Hepatocyte (in vitro differentiated cells): ENCODE results near the gene SH3BP4. TPM values are rescaled to one million over a fixed set of nuclear protein-coding genes. Genes with fewer than 3 reads are reported as not detected.
A peak's percentile ranks its signal among the peaks of the same experiment; 100 is the strongest.

Source experiments
- DNase-seq: peaks from one replicate; pipeline ENCODE4 v3.0.0-alpha.2; 2016; ENCODE audit warnings: low spot score
- H2AFZ ChIP-seq: fragments of 200-600 bp; sonication (generic); 2 replicates; pipeline ENCODE4 v1.6.0; 2016; ENCODE audit warnings: antibody characterized with exemption, mild to moderate bottlenecking
- H3K27ac ChIP-seq: fragments of 200-600 bp; sonication (generic); 2 replicates; pipeline ENCODE4 v1.5.1; 2016; ENCODE audit warnings: mild to moderate bottlenecking
- H3K27me3 ChIP-seq: fragments of 200-600 bp; sonication (generic); 2 replicates; pipeline ENCODE4 v1.6.1; 2016
- H3K36me3 ChIP-seq: fragments of 200-600 bp; sonication (generic); replicated peaks from 2 replicates; pipeline ENCODE4 v1.5.1; 2016; ENCODE audit warnings: low read depth; ENCODE audit not compliant: insufficient read depth
- H3K4me1 ChIP-seq: fragments of 200-600 bp; sonication (generic); 2 replicates; pipeline ENCODE4 v1.5.1; 2016; ENCODE audit warnings: mild to moderate bottlenecking, moderate library complexity; ENCODE audit not compliant: insufficient read depth
- H3K4me2 ChIP-seq: fragments of 200-600 bp; sonication (generic); 2 replicates; pipeline ENCODE4 v1.6.0; 2016
- H3K4me3 ChIP-seq: fragments of 200-600 bp; sonication (generic); 2 replicates; pipeline ENCODE4 v1.5.1; 2016; ENCODE audit warnings: mild to moderate bottlenecking
- H3K79me2 ChIP-seq: fragments of 200-600 bp; sonication (generic); 2 replicates; pipeline ENCODE4 v1.6.0; 2017; ENCODE audit warnings: mild to moderate bottlenecking
- H3K9me2 ChIP-seq: fragments of 200-600 bp; sonication (generic); replicated peaks from 2 replicates; pipeline ENCODE4 v1.6.0; 2017; ENCODE audit warnings: mild to moderate bottlenecking; ENCODE audit not compliant: insufficient read depth
- H3K9me3 ChIP-seq: fragments of 200-600 bp; sonication (generic); 2 replicates; pipeline ENCODE4 v1.5.1; 2016; ENCODE audit warnings: low read depth, mild to moderate bottlenecking
- H4K20me1 ChIP-seq: fragments of 200-600 bp; sonication (generic); 2 replicates; pipeline ENCODE4 v1.6.0; 2016; ENCODE audit warnings: mild to moderate bottlenecking; ENCODE audit not compliant: insufficient read depth, poor library complexity, severe bottlenecking
- CTCF ChIP-seq: fragments of 200-600 bp; sonication (generic); IDR thresholded peaks from 2 replicates; pipeline ENCODE4 v1.5.1; 2016; ENCODE audit warnings: antibody characterized with exemption, mild to moderate bottlenecking; ENCODE audit not compliant: poor library complexity
- EZH2 ChIP-seq: fragments of 200-600 bp; sonication (generic); IDR thresholded peaks from 2 replicates; pipeline ENCODE4 v1.6.1; 2016; ENCODE audit warnings: antibody characterized with exemption, mild to moderate bottlenecking, borderline replicate concordance
- EZH2phosphoT487 ChIP-seq: fragments of 200-600 bp; sonication (generic); IDR thresholded peaks from one replicate; pipeline ENCODE4 v1.6.1; 2018; ENCODE audit warnings: antibody characterized with exemption, mild to moderate bottlenecking, low read depth, moderate library complexity; ENCODE audit not compliant: unreplicated experiment, severe bottlenecking
- WGBS: methylation state at CpG from one replicate; pipeline ENCODE4 v1.1.6; 2016; ENCODE audit warnings: low lambda C conversion rate; ENCODE audit errors: missing lambda C conversion rate; 5-methylcytosine and 5-hydroxymethylcytosine counted together
- polyA plus RNA-seq: library from polyadenylated mRNA; unstranded; fragments of >200 nt; fragmentation: Nextera tagmentation; extraction: Ambion mirVana; gene quantifications from 2 replicates; pipeline ENCODE4 v1.2.1, GENCODE V29; 2016
- total RNA-seq: library from RNA; depleted of rRNA; stranded (reverse); fragments of >200 nt; gene quantifications from 2 replicates; pipeline ENCODE4 v1.2.3, GENCODE V29; 2014

SH3BP4 gene
- total and polyA plus RNA-seq, 2 experiments from 2014 or later: 23.3 to 32.0 TPM

- Histone ChIP-seq H3K4me1 (no peaks in the 10 kb centered on the region), H3K4me2 (no peak overlapping the region), H3K27me3 (no peaks in the 10 kb centered on the region), H3K9me3 (no peaks in the 10 kb centered on the region), H3K27ac (no peak overlapping the region), H3K36me3 (no peaks in the 10 kb centered on the region), H3K79me2 (no peaks in the 10 kb centered on the region), H4K20me1 (no peaks in the 10 kb centered on the region), H3K4me3 (no peak overlapping the region), H3K9me2 (no peaks in the 10 kb centered on the region), H2AFZ (no peak overlapping the region)
- WGBS: 65% methylated on average over 1 of the region's 1 CpG
- DNase-seq: no peak
- no peak for TF ChIP-seq EZH2phosphoT487
- no peak for TF ChIP-seq CTCF
- TF ChIP-seq EZH2: no peak
Observed at GRCh38 chr2:235085476-235085875, 133.7 kb downstream of the SH3BP4 start.

DNA sequence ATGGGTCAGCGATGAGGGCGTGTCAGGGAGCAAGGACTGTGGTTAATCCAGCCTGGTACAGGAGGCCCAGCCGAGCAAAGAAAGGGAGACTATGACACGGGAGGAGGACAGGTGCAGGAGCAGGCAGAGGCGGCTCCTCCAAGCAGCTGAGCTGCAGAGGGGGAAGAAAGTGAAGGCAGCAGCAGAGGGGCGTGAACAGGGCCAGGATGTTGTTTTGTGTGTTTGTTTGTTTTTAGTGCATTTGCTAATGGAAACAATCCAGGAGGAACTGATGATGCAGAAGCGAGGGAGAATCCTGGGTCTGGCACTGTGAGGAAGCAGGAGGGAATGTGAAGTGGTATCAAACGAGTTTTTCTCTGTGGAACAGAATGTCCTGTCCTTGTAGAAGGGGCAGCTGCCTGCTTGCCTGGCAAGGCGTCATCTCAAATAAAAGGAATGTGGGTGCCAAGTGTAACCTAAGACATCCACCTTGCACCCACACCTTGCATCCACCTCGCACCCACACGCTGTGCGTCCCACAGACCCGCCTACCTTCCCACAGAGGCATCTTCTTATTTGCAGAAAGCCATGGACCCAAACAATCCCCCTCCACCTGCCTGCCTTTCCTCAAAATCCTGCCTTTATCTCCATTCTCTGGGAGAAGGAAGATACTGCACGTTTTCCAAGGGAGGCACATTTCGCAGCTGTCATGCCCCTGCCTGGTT is 134.8 kb downstream of the SH3BP4 start:
- no peaks in the 10 kb centered on the region for H4K20me1 ChIP-seq
- no peaks in the 10 kb centered on the region for H3K79me2 ChIP-seq
- H3K4me1 ChIP-seq: no peaks in the 10 kb centered on the region
- H3K36me3 ChIP-seq: no peaks in the 10 kb centered on the region
- no peak overlapping the region for H2AFZ ChIP-seq
- no peaks in the 10 kb centered on the region for H3K9me2 ChIP-seq
- H3K27me3 ChIP-seq: no peaks in the 10 kb centered on the region
- H3K27ac ChIP-seq: no peak overlapping the region
- H3K4me2 ChIP-seq: no peak overlapping the region
- TF ChIP-seq CTCF (no peak), EZH2 (no peak), EZH2phosphoT487 (no peak)
- H3K4me3 ChIP-seq: no peak overlapping the region
- no peaks in the 10 kb centered on the region for H3K9me3 ChIP-seq
- no peak for DNase-seq
- 80% methylated on average over 15 of the region's 15 CpGs for WGBS

- no peak overlapping the region for H3K4me2 ChIP-seq
- no peak overlapping the region for H2AFZ ChIP-seq
- 76% methylated on average over 17 of the region's 17 CpGs for WGBS
- H3K4me1 ChIP-seq: no peaks in the 10 kb centered on the region
- TF ChIP-seq EZH2phosphoT487 (no peak), CTCF (no peak), EZH2 (no peak)
- no peaks in the 10 kb centered on the region for H4K20me1 ChIP-seq
- no peaks in the 10 kb centered on the region for H3K9me3 ChIP-seq
- H3K36me3 ChIP-seq: no peaks in the 10 kb centered on the region
- peak; percentile 18 for DNase-seq
- no peak overlapping the region for H3K4me3 ChIP-seq
- no peaks in the 10 kb centered on the region for H3K9me2 ChIP-seq
- no peak overlapping the region for H3K27ac ChIP-seq
- H3K79me2 ChIP-seq: no peaks in the 10 kb centered on the region
- no peaks in the 10 kb centered on the region for H3K27me3 ChIP-seq
Observed at GRCh38 chr2:235087832-235088495, 136.1 kb downstream of the SH3BP4 start.
